Gastroesophageal sphincter (tissue), 4 donors: ENCODE measurements around the gene IQCM. TPM values are rescaled to one million over a fixed set of nuclear protein-coding genes. Genes with fewer than 3 reads are reported as not detected.

ENCODE experiments used
- ATAC-seq: fragments of 150-250 bp; one replicate; pipeline ENCODE4 v1.9.1; 2016; ENCODE audit warnings: mild to moderate bottlenecking, moderate library complexity
- H3K27ac ChIP-seq, 4 donors: fragments of 200-600 bp; sonication (generic) in 3 of 4; 1 replicate in 3 of 4; 2 replicates in 1 of 4; pipeline ENCODE4 v1.5.1; 2016 to 2019
- H3K27me3 ChIP-seq: fragments of 200-600 bp; sonication (generic); one replicate; pipeline ENCODE4 v1.5.1; 2019
- H3K36me3 ChIP-seq, 2 donors: fragments of 200-600 bp; sonication (generic); one replicate each; pipeline ENCODE4 v1.5.1; 2019; ENCODE audit warnings: control low read depth in 1 of 2
- H3K4me1 ChIP-seq, 3 donors: fragments of 200-600 bp; sonication (generic); 1 replicate in 2 of 3; 2 replicates in 1 of 3; pipeline ENCODE4 v1.5.1; 2016 to 2019; ENCODE audit warnings: control low read depth in 2 of 3
- H3K4me3 ChIP-seq, 2 donors: fragments of 200-600 bp; sonication (generic); one replicate each; pipeline ENCODE4 v1.5.1; 2019; ENCODE audit warnings: mild to moderate bottlenecking in 1 of 2, moderate library complexity in 1 of 2
- H3K9me3 ChIP-seq, 3 donors: fragments of 200-600 bp; sonication (generic); one replicate each; pipeline ENCODE4 v1.5.1; 2017 to 2019; ENCODE audit warnings: control low read depth in 2 of 3
- CTCF ChIP-seq, 4 experiments: fragments of 200-600 bp in 2 of 4; fragments of 450-650 bp in 2 of 4; sonication (generic) in 1 of 4; IDR thresholded peaks; one replicate each; pipeline ENCODE4 v1.5.1; 2017 to 2019; ENCODE audit warnings: antibody characterized with exemption in 4 of 4, mild to moderate bottlenecking in 2 of 4, moderate library complexity in 2 of 4
- EP300 ChIP-seq: sonication (generic); formaldehyde crosslinking; IDR thresholded peaks from one replicate; pipeline ENCODE4 v1.6.1; 2017; ENCODE audit warnings: antibody characterized with exemption, mild to moderate bottlenecking
- POLR2A ChIP-seq, 2 donors: fragments of 450-650 bp; IDR thresholded peaks; one replicate each; pipeline ENCODE4 v1.6.1; 2017; ENCODE audit warnings: antibody characterized with exemption in 2 of 2, mild to moderate bottlenecking in 2 of 2, moderate library complexity in 1 of 2
- POLR2AphosphoS5 ChIP-seq: sonication (generic); formaldehyde crosslinking; IDR thresholded peaks from one replicate; pipeline ENCODE4 v1.6.1; 2017; ENCODE audit warnings: antibody characterized with exemption
- WGBS, 2 donors: methylation state at CpG; one replicate each; pipeline ENCODE4 v1.1.5; 2018; ENCODE audit warnings: low coverage in 1 of 2; 5-methylcytosine and 5-hydroxymethylcytosine counted together
- total RNA-seq, 4 donors: library from RNA; depleted of rRNA; stranded (reverse); fragments of >200 nt; gene quantifications; one replicate each; pipeline ENCODE4 v1.1.0, GENCODE V29; 2016

IQCM gene
- total RNA-seq, 4 donors from 2014 or later = not detected

DNA sequence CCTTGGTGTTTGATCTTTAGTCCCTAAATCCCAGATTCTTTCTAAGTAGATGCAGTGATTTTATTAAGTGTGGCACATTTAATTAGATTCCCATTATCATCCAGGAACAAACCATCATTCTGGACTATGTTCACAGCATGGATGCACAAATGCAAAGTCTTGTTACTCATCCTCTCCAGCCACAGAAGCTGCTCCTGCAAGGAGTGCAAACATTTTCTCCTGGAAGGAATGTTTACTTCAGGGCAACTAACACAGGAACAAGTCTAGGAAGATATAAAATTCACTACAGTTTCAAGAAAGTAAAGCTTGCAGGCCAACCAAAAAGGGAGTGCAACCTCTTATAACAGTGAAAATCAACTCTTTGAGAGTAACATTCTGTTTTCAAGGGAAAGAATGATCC is 106.0 kb downstream of the IQCM start:
- Histone ChIP-seq H3K27ac (no peak overlapping the region), H3K36me3 (no peaks in the 10 kb centered on the region), H3K9me3 (no peaks in the 10 kb centered on the region), H3K4me1 (peaks cover 0 to 12% (median 0%) of the 10 kb centered on the region in 3 donors), H3K27me3 (no peaks in the 10 kb centered on the region), H3K4me3 (no peak overlapping the region)
- TF ChIP-seq CTCF (IDR thresholded peaks at IDR 0.05) (no peak), POLR2A (IDR thresholded peaks at IDR 0.05) (no peak), EP300 (no peak), POLR2AphosphoS5 (no peak)
- no peak for ATAC-seq

DNA sequence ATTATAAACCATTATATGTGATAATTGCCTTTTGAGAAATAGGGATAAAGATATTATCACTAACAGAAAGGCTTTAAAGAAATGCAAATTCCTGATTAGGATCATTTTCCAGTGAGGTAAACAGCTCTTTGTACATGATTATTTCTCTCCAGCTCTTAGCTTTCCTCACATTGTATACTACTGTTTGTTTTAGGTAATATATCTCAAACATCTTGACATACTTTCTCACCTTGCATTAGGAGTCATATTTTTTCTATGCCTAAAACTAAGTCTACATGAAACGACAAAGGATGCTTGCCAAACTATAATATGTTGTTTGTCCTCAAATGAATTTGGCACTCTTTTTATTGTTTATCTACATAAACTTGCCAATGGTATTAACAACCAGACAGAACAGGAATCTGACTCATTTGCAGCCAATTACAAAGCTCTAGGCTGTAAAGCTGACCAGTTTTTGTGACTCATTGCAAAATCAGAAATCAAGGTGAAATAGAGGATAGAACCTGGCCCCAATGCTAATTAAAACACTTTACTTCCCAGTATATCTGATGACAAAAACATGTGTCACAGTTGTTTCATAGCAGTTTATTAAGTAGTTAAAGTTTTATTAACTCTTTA is 107.0 kb downstream of the IQCM start:
- no peak overlapping the region for H3K4me3 ChIP-seq
- H3K27me3 ChIP-seq = no peaks in the 10 kb centered on the region
- no peak overlapping the region for H3K27ac ChIP-seq
- no peaks in the 10 kb centered on the region for H3K9me3 ChIP-seq
- TF ChIP-seq EP300 (no peak), POLR2A (IDR thresholded peaks at IDR 0.05) (no peak)
- ATAC-seq = no peak
- peaks cover 0 to 12% (median 0%) of the 10 kb centered on the region in 3 donors for H3K4me1 ChIP-seq
- WGBS, 2 donors = 54 to 58% methylated on average over 1 of the region's 1 CpG
- no peaks in the 10 kb centered on the region for H3K36me3 ChIP-seq

- Histone ChIP-seq H3K9me3 (no peaks in the 10 kb centered on the region), H3K4me3 (no peak overlapping the region), H3K36me3 (no peaks in the 10 kb centered on the region), H3K27me3 (no peaks in the 10 kb centered on the region), H3K27ac (no peak overlapping the region), H3K4me1 (peaks cover 0 to 12% (median 0%) of the 10 kb centered on the region in 3 donors)
- no peak for ATAC-seq
- TF ChIP-seq POLR2AphosphoS5 = no peak
- TF ChIP-seq CTCF (IDR thresholded peaks at IDR 0.05) = no peak
- no peak for TF ChIP-seq POLR2A (IDR thresholded peaks at IDR 0.05)
- TF ChIP-seq EP300 = no peak
- 15 to 90% methylated on average over 1 of the region's 1 CpG for WGBS, 2 donors
Measured at GRCh38 chr4:149707862-149708261, 107.8 kb downstream of the IQCM start.

DNA sequence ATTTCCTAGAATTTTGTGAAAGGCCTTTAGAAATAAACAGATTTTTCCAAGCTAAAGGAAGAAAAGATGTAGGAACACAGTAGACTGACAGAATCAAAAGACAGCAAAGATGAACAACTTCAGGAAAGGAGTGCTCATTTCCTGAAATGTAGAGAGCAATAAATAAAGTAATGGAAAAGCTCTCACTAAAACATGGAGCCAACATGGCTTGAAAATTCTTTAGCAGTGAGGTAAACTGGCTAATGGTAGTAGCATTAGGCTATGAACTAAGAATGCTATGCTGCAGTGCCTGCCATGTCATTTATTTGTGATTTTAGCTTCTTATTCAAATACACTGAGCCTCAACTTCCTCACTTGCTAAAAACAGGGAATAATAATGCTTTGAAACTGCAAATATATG is 108.7 kb downstream of the IQCM start:
- H3K9me3 ChIP-seq = no peaks in the 10 kb centered on the region
- H3K4me1 ChIP-seq = peaks cover 0 to 6% (median 0%) of the 10 kb centered on the region in 3 donors
- H3K27ac ChIP-seq = no peak overlapping the region
- H3K27me3 ChIP-seq = no peaks in the 10 kb centered on the region
- H3K36me3 ChIP-seq = no peaks in the 10 kb centered on the region
- TF ChIP-seq POLR2A (IDR thresholded peaks at IDR 0.05) (no peak), EP300 (no peak)
- ATAC-seq = no peak
- no peak overlapping the region for H3K4me3 ChIP-seq

- Histone ChIP-seq H3K9me3 (no peaks in the 10 kb centered on the region), H3K27me3 (no peaks in the 10 kb centered on the region), H3K4me3 (no peak overlapping the region), H3K27ac (no peak overlapping the region), H3K36me3 (no peaks in the 10 kb centered on the region), H3K4me1 (no peaks in the 10 kb centered on the region)
- ATAC-seq = no peak
- TF ChIP-seq POLR2AphosphoS5 = no peak
- no peak for TF ChIP-seq CTCF (IDR thresholded peaks at IDR 0.05)
- no peak for TF ChIP-seq POLR2A (IDR thresholded peaks at IDR 0.05)
- WGBS, 2 donors = 78 to 85% methylated on average over 2 of the region's 2 CpGs
Measured at GRCh38 chr4:149702414-149703293, 113.0 kb downstream of the IQCM start.
